ENCODE data around the gene CCDC83. TPM values are rescaled to one million over a fixed set of nuclear protein-coding genes. Genes with fewer than 3 reads are reported as not detected.

The CCDC83 gene
- not detected for total RNA-seq

- H3K9me3 Mint-ChIP-seq = no peaks in the 10 kb centered on the region
- H3K27ac Mint-ChIP-seq = peak within 1 kb of the TSS; percentile 93
- DNase-seq (no peak), ATAC-seq (ENCODE audit: low read depth) (no peak)
- H3K4me3 Mint-ChIP-seq = peak within 1 kb of the TSS; percentile 81
- peaks cover 5% of the 10 kb centered on the region for H3K27me3 Mint-ChIP-seq
- peaks cover 7% of the 10 kb centered on the region for H3K36me3 Mint-ChIP-seq
- peaks cover 8% of the 10 kb centered on the region for H3K4me1 Mint-ChIP-seq
- POLR2A ChIA-PET = interaction anchor here (0.6 to 1.6 kb wide), 10 partner anchors 8 to 593 kb away, joined by 3 to 9 read pairs (median 4); partner anchors contain the start of genes CREBZF and TMEM126A
Measured at GRCh38 chr11:85855341-85855656, at the start of gene CCDC83. Gene CCDC83, plus strand, starts transcription at chr11:85855383. Its CDS starts 9,741 bp downstream, at chr11:85865124.

GRCh38 chr11:85805387-85805786 lies 49.8 kb upstream of the CCDC83 start:
- POLR2A ChIA-PET = no interaction called here
- no peak overlapping the region for H3K4me3 Mint-ChIP-seq
- peaks cover 22% of the 10 kb centered on the region for H3K4me1 Mint-ChIP-seq
- H3K36me3 Mint-ChIP-seq = peaks cover 15% of the 10 kb centered on the region
- H3K27ac Mint-ChIP-seq = no peak overlapping the region
- DNase-seq (no peak), ATAC-seq (ENCODE audit: low read depth) (no peak)
- H3K27me3 Mint-ChIP-seq = peaks cover 3% of the 10 kb centered on the region
- H3K9me3 Mint-ChIP-seq = no peaks in the 10 kb centered on the region

GRCh38 chr11:85806016-85806415 lies 49.2 kb upstream of the CCDC83 start:
- peaks cover 3% of the 10 kb centered on the region for H3K27me3 Mint-ChIP-seq
- no peak overlapping the region for H3K4me3 Mint-ChIP-seq
- no peaks in the 10 kb centered on the region for H3K9me3 Mint-ChIP-seq
- no peak overlapping the region for H3K27ac Mint-ChIP-seq
- POLR2A ChIA-PET = no interaction called here
- H3K36me3 Mint-ChIP-seq = peaks cover 15% of the 10 kb centered on the region
- ATAC-seq (ENCODE audit: low read depth) = no peak
- DNase-seq = no peak
- H3K4me1 Mint-ChIP-seq = peaks cover 22% of the 10 kb centered on the region

GRCh38 chr11:85806876-85807275 lies 48.3 kb upstream of the CCDC83 start:
- no peaks in the 10 kb centered on the region for H3K9me3 Mint-ChIP-seq
- no peak for ATAC-seq (ENCODE audit: low read depth)
- H3K4me1 Mint-ChIP-seq = peaks cover 26% of the 10 kb centered on the region
- H3K36me3 Mint-ChIP-seq = peaks cover 12% of the 10 kb centered on the region
- POLR2A ChIA-PET = interaction anchor here (1.1 kb wide), 1 partner anchor 159 kb away, joined by 3 read pairs; the partner anchor contains the start of gene TMEM126A
- no peak for DNase-seq
- H3K27ac Mint-ChIP-seq = no peak overlapping the region
- H3K27me3 Mint-ChIP-seq = peaks cover 8% of the 10 kb centered on the region
- H3K4me3 Mint-ChIP-seq = no peak overlapping the region

- DNase-seq (no peak), ATAC-seq (ENCODE audit: low read depth) (no peak)
- Mint-ChIP-seq H3K9me3 (no peaks in the 10 kb centered on the region), H3K27ac (no peak overlapping the region), H3K27me3 (peaks cover 20% of the 10 kb centered on the region), H3K4me3 (peak overlapping the region; percentile 88), H3K4me1 (peaks cover 24% of the 10 kb centered on the region), H3K36me3 (peaks cover 9% of the 10 kb centered on the region)
- POLR2A ChIA-PET = interaction anchor here (0.8 to 1.9 kb wide), 6 partner anchors 11 to 181 kb away, joined by 3 to 7 read pairs (median 4); partner anchors contain the start of genes TMEM126A and TMEM126B
Measured at GRCh38 chr11:85809191-85809590, 46.0 kb upstream of the CCDC83 start.

GRCh38 chr11:85809863-85810262 lies 45.3 kb upstream of the CCDC83 start:
- no peaks in the 10 kb centered on the region for H3K9me3 Mint-ChIP-seq
- H3K36me3 Mint-ChIP-seq = peaks cover 3% of the 10 kb centered on the region
- peaks cover 24% of the 10 kb centered on the region for H3K4me1 Mint-ChIP-seq
- peak overlapping the region; percentile 88 for H3K4me3 Mint-ChIP-seq
- POLR2A ChIA-PET = interaction anchor here (0.8 to 2.0 kb wide), 10 partner anchors 12 to 181 kb away, joined by 3 to 7 read pairs (median 4); partner anchors contain the start of genes TMEM126A and TMEM126B
- peak; percentile 39 for ATAC-seq (ENCODE audit: low read depth)
- peaks cover 20% of the 10 kb centered on the region for H3K27me3 Mint-ChIP-seq
- peak; percentile 39 for DNase-seq
- H3K27ac Mint-ChIP-seq = peak overlapping the region; percentile 57

- Mint-ChIP-seq H3K36me3 (peaks cover 2% of the 10 kb centered on the region), H3K9me3 (no peaks in the 10 kb centered on the region), H3K27ac (peak overlapping the region; percentile 57), H3K27me3 (peaks cover 20% of the 10 kb centered on the region), H3K4me1 (peaks cover 24% of the 10 kb centered on the region), H3K4me3 (peak overlapping the region; percentile 88)
- POLR2A ChIA-PET = interaction anchor here (0.9 to 2.0 kb wide), 8 partner anchors 13 to 163 kb away, joined by 3 to 7 read pairs (median 4); partner anchors contain the start of gene TMEM126A
- peak; percentile 4 for ATAC-seq (ENCODE audit: low read depth)
- no peak for DNase-seq
Measured at GRCh38 chr11:85810521-85810870, 44.7 kb upstream of the CCDC83 start.

GRCh38 chr11:85810871-85811611 lies 44.1 kb upstream of the CCDC83 start, which contains the start of gene SYTL2:
Gene SYTL2, minus strand, starts transcription at chr11:85811141. Its CDS starts 53,416 bp downstream, at chr11:85757725.
- ATAC-seq (ENCODE audit: low read depth) (peak; percentile 95), DNase-seq (peak; percentile 84)
- peaks cover 2% of the 10 kb centered on the region for H3K36me3 Mint-ChIP-seq
- peaks cover 24% of the 10 kb centered on the region for H3K4me1 Mint-ChIP-seq
- peak within 1 kb of the TSS; percentile 68 for H3K27ac Mint-ChIP-seq
- peak within 1 kb of the TSS; percentile 88 for H3K4me3 Mint-ChIP-seq
- H3K27me3 Mint-ChIP-seq = peaks cover 20% of the 10 kb centered on the region
- no peaks in the 10 kb centered on the region for H3K9me3 Mint-ChIP-seq
- POLR2A ChIA-PET = interaction anchor here (0.9 to 2.0 kb wide), 6 partner anchors 13 to 147 kb away, joined by 3 to 7 read pairs (median 4); no protein-coding TSS in a partner anchor

- Mint-ChIP-seq H3K36me3 (no peaks in the 10 kb centered on the region), H3K27me3 (peaks cover 20% of the 10 kb centered on the region), H3K4me1 (peaks cover 23% of the 10 kb centered on the region), H3K27ac (peak overlapping the region; percentile 68), H3K9me3 (no peaks in the 10 kb centered on the region), H3K4me3 (peak overlapping the region; percentile 87)
- POLR2A ChIA-PET = interaction anchor here (2.0 kb wide), 1 partner anchor 12 kb away, joined by 5 read pairs; no protein-coding TSS in a partner anchor
- ATAC-seq (ENCODE audit: low read depth) = no peak
- no peak for DNase-seq
Measured at GRCh38 chr11:85811624-85812023, 43.6 kb upstream of the CCDC83 start.

- ATAC-seq (ENCODE audit: low read depth) (no peak), DNase-seq (no peak)
- Mint-ChIP-seq H3K9me3 (no peaks in the 10 kb centered on the region), H3K27me3 (peaks cover 20% of the 10 kb centered on the region), H3K36me3 (no peaks in the 10 kb centered on the region), H3K27ac (no peak overlapping the region), H3K4me3 (no peak overlapping the region), H3K4me1 (peaks cover 20% of the 10 kb centered on the region)
- POLR2A ChIA-PET = interaction anchor here (1.6 kb wide), 1 partner anchor 10 kb away, joined by 4 read pairs; no protein-coding TSS in a partner anchor
Measured at GRCh38 chr11:85813721-85814120, 41.5 kb upstream of the CCDC83 start.

GRCh38 chr11:85815186-85815931 lies 39.8 kb upstream of the CCDC83 start:
- POLR2A ChIA-PET = interaction anchor here (1.6 kb wide), 1 partner anchor 9 kb away, joined by 4 read pairs; no protein-coding TSS in a partner anchor
- Mint-ChIP-seq H3K27ac (no peak overlapping the region), H3K4me1 (peaks cover 6% of the 10 kb centered on the region), H3K27me3 (peaks cover 20% of the 10 kb centered on the region), H3K36me3 (no peaks in the 10 kb centered on the region), H3K9me3 (no peaks in the 10 kb centered on the region), H3K4me3 (no peak overlapping the region)
- ATAC-seq (ENCODE audit: low read depth) (no peak), DNase-seq (no peak)

- H3K4me3 Mint-ChIP-seq = no peak overlapping the region
- POLR2A ChIA-PET = no interaction called here
- DNase-seq (no peak), ATAC-seq (ENCODE audit: low read depth) (no peak)
- peaks cover 25% of the 10 kb centered on the region for H3K4me1 Mint-ChIP-seq
- H3K36me3 Mint-ChIP-seq = peaks cover 3% of the 10 kb centered on the region
- no peak overlapping the region for H3K27ac Mint-ChIP-seq
- no peaks in the 10 kb centered on the region for H3K9me3 Mint-ChIP-seq
- peaks cover 5% of the 10 kb centered on the region for H3K27me3 Mint-ChIP-seq
Measured at GRCh38 chr11:85819441-85819840, 35.7 kb upstream of the CCDC83 start.

- no peak for DNase-seq
- Mint-ChIP-seq H3K36me3 (peaks cover 3% of the 10 kb centered on the region), H3K27me3 (peaks cover 4% of the 10 kb centered on the region), H3K27ac (no peak overlapping the region), H3K4me3 (no peak overlapping the region), H3K9me3 (no peaks in the 10 kb centered on the region), H3K4me1 (peaks cover 39% of the 10 kb centered on the region)
- no peak for ATAC-seq (ENCODE audit: low read depth)
- POLR2A ChIA-PET = no interaction called here
Measured at GRCh38 chr11:85821636-85822035, 33.5 kb upstream of the CCDC83 start.
